SK-N-SH treated with all-trans-retinoic acid at 6 μM for 48 hours (cell line): ENCODE data around the gene FOXE3.

Experiments used
- ARNTL ChIP-seq: fragments of 450-650 bp; formaldehyde crosslinking; IDR thresholded peaks from 2 replicates; pipeline ENCODE4 v1.5.0; 2020; ENCODE audit warnings: low read depth, mild to moderate bottlenecking, moderate library complexity, borderline replicate concordance
- GLIS3 ChIP-seq: fragments of 250-450 bp; sonication (Bioruptor Pico); IDR thresholded peaks from 2 replicates; pipeline ENCODE4 v1.5.0; 2020; ENCODE audit warnings: mild to moderate bottlenecking, moderate library complexity
- OSR1 ChIP-seq: fragments of 250-450 bp; sonication (Bioruptor Pico); IDR thresholded peaks from 2 replicates; pipeline ENCODE4 v1.8.0; 2022; ENCODE audit warnings: moderate library complexity, mild to moderate bottlenecking, inconsistent platforms
- PATZ1 ChIP-seq: fragments of 250-450 bp; sonication (Bioruptor Pico); IDR thresholded peaks from 2 replicates; pipeline ENCODE4 v1.8.0; 2020; ENCODE audit warnings: mild to moderate bottlenecking, moderate library complexity, borderline replicate concordance
- RARB ChIP-seq: fragments of 250-450 bp; sonication (Bioruptor Pico); IDR thresholded peaks from 2 replicates; pipeline ENCODE4 v1.8.0; 2021; ENCODE audit warnings: mild to moderate bottlenecking, moderate library complexity
- TCF4 ChIP-seq: fragments of 250-450 bp; sonication (Bioruptor Pico); IDR thresholded peaks from 2 replicates; pipeline ENCODE4 v1.8.0; 2021; ENCODE audit warnings: mild to moderate bottlenecking, moderate library complexity, borderline replicate concordance
- TOX ChIP-seq: fragments of 250-450 bp; sonication (Bioruptor Pico); IDR thresholded peaks from 2 replicates; pipeline ENCODE4 v1.8.0; 2021; ENCODE audit warnings: mild to moderate bottlenecking, moderate library complexity, borderline replicate concordance
- TSHZ2 ChIP-seq: fragments of 250-450 bp; sonication (Bioruptor Pico); IDR thresholded peaks from 2 replicates; pipeline ENCODE4 v1.5.0; 2020; ENCODE audit warnings: mild to moderate bottlenecking, moderate library complexity
- ZFP3 ChIP-seq: fragments of 250-450 bp; sonication (Bioruptor Pico); IDR thresholded peaks from 2 replicates; pipeline ENCODE4 v1.5.0; 2020; ENCODE audit warnings: mild to moderate bottlenecking, moderate library complexity
- ZFP30 ChIP-seq: fragments of 450-650 bp; formaldehyde crosslinking; IDR thresholded peaks from 2 replicates; pipeline ENCODE4 v1.5.0; 2022; ENCODE audit warnings: mild to moderate bottlenecking, moderate library complexity

GRCh38 chr1:47405697-47406096, 10.4 kb upstream of the FOXE3 start:
- TF ChIP-seq PATZ1 (CRISPR knock-in tag) (no peak), RARB (CRISPR knock-in tag) (no peak), ZFP30 (CRISPR knock-in tag) (no peak), GLIS3 (CRISPR knock-in tag) (no peak), ZFP3 (CRISPR knock-in tag) (no peak), TSHZ2 (CRISPR knock-in tag) (no peak), TCF4 (CRISPR knock-in tag) (no peak), OSR1 (CRISPR knock-in tag) (no peak), ARNTL (CRISPR knock-in tag) (no peak), TOX (CRISPR knock-in tag) (no peak)
